NCI-H460 (cell line): Measurements from ENCODE around the gene KCNAB1. TPM values are rescaled to one million over a fixed set of nuclear protein-coding genes. Genes with fewer than 3 reads are reported as not detected.
"Not testable (repeated sequence)": the region's sequence is repeated elsewhere in the genome, so short reads cannot be mapped to it uniquely, and the experiment has no call there.

ENCODE experiments used
- DNase-seq: peaks from one replicate; pipeline ENCODE4 v3.0.0-alpha.2; 2016; ENCODE audit warnings: low read depth; ENCODE audit errors: extremely low read depth
- total RNA-seq: library from RNA; depleted of rRNA; stranded (reverse); fragments of >200 nt; shearing (Covaris generic); gene quantifications from 2 replicates; pipeline ENCODE4 v1.2.3, GENCODE V29; 2014

KCNAB1 gene
- total RNA-seq, 1 experiment from 2014 or later = not detected

- DNase-seq = no peak
These were observed 95.4 kb downstream of the KCNAB1 start for GRCh38 chr3:156215751-156216150.

GRCh38 chr3:156216216-156216615 is 95.8 kb downstream of the KCNAB1 start:
- no peak for DNase-seq

DNA sequence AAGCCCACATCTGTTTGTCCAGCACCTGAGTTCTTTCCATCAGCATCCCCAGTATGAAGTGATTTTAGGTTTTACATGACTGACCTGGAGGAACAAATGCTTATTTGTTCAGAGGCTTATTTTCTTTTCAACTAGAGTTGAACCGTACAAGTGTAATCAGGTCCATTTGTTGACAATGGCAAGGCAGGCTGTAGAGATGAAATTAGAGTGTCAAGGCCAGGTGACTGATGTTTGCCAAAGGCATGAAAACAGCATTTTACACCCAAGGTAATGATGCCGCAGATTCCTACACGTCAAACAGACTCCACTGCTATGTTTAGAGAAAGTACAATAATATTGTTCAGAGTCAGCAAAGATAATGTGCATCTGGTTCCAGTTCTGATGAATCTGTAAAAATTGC is 96.5 kb downstream of the KCNAB1 start:
- no peak for DNase-seq

DNA sequence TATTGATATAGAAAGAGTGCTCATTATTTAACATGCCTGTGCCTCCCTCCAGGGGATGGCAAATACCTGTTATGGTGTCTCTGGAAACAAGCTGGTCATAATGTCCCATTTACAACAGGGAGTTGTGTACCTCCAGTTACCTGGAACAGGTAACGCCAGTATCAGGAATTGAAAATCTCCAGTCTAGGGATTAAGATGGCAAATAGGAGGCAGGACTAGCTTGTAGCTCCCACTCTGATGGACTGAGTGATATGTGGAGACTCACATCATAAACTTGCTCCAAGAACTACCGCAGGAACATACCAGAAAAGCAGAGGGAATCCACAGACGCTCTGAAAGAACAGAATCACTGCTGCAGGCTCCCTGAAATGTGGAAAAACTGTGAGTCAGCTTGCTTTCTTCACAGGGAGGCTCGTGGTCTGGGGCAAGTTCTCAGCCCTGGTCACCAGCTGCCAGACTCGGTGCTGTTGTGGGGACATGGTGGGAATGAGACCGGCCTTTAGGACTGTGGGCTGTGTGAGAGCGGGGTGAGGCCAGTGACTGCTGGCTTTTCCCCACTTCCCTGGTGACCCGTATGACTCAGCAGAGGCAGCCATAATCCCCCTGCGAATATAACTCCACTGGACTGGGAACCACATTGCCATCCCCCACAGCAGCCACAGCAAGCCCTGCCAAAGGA is 97.4 kb downstream of the KCNAB1 start:
- no peak for DNase-seq

DNA sequence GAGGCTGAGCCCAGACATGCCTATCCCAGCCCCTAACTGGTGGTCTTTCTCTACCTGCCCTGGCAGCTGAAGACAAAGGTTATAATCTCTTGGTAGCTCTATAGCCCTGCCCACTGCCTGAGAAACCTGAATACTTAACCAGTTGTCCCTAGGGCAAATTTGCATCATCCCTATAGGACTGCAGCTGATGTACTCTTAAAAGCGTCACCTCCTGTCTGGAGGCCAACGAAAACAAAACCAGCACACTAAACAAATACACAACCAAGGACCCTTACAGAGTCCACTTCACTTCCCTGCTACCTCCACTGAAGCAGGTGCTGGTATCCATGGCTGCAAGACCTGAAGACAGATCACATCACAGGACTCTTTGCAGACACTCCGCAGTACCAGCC is 98.0 kb downstream of the KCNAB1 start:
- no peak for DNase-seq

- DNase-seq = not testable (repeated sequence)
These were observed 102.0 kb downstream of the KCNAB1 start for GRCh38 chr3:156222381-156222780.

DNA sequence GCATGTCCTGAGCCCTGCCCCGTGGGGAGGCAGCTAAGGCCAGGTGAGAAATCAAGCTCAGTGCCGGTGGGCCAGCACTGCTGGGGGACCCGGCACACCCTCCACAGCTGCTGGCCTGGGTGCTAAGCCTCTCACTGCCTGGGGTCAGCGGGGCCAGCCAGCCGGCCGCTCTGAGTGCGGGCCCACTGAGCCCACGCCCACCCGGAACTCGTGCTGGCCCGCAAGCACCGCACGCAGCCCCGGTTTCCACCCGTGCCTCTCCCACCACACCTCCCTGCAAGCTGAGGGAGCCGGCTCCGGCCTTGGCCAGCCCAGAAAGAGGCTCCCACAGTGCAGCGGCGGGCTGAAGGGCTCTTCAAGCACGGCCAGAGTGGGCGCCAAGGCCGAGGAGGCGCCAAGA is 103.7 kb downstream of the KCNAB1 start:
- not testable (repeated sequence) for DNase-seq

- DNase-seq = no peak
These were observed 106.5 kb downstream of the KCNAB1 start for GRCh38 chr3:156226676-156227420.

DNA sequence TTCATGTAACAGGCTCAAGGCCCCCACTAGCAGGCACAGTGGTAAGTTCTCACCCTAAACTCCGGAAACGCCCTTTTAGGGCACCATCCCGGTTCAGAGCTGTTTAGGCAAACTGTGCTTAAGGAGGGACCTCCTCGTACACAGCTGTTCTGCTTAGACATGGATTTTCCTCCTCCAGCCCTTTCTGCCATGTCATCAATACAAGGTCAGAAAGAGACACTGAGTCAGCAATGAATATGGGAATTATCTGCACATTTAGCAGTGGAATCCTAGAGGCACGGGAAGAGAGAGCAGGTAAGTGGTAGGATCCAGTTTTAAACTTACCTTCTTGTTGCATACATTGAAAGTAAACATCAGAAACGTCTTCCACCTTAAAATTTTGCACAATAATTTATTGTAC is 107.3 kb downstream of the KCNAB1 start:
- DNase-seq = no peak

DNA sequence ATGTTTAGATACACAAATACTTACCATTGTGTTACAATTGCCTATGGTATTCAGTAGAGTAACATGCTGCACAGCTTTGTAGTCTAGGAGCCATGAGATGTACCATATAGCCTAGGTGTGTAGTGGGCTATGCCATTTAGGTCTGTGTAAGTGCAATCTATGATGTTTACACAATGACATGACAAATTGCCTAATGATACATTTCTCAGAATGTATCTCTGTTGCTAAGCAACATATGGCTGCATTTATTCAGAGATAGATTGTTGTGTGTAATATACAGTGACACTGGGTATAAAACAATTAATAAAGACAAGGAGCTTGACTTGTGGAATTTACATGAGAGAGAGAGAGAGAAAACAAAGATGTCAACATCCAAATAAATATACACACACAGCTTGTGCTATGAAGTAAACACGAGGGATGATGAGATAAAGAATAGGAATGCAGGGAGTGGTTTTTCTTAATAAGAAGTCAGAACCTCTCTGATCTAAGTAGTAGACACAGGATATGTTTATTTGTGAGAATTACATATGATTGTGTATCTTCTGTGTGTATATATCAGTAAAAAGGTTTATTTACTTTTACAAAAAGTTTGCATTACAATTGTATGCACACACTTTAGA is 110.0 kb downstream of the KCNAB1 start:
- no peak for DNase-seq

DNA sequence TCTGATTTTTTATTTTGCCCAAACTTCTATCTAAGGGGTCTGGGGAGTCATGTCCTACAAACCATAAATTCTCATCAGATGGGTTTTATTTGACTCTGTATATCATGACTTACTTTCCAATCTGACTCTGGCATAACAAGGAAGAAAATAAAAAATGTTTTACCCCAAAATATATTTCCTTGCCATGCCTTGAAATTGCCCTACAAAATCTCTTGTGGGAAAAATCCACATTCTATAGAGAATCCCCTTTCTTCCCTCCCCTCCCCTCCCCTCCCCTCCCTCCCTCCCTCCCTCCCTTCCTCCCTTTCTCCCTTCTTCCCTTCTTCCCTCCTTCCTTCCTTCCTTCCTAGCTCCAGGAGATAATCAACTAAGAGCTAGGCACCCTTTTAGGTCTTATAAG is 110.8 kb downstream of the KCNAB1 start:
- not testable (repeated sequence) for DNase-seq

DNA sequence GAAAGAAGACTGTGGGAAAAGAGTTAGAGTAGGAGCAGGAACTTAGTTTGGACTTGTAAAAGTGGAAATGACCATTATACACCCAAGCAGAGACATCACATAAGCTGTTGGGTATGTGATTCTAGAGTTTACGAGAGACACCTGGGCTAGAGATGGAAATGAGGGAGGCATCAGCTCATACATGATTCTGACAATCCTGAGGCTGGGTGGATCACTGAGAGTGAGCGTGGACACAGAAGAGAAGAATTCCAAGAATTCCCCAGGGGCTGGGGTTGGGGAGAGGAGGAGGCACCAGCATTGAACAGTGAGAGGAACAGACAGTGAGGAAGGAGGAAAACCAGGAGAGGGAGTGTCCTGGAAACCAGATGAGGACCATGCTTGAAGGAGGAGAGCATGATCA is 113.5 kb downstream of the KCNAB1 start:
- DNase-seq = no peak

- no peak for DNase-seq
These were observed 116.3 kb downstream of the KCNAB1 start for GRCh38 chr3:156236556-156237260.

- DNase-seq = no peak
These were observed 120.3 kb downstream of the KCNAB1 start for GRCh38 chr3:156240642-156241041.

- no peak for DNase-seq
These were observed 126.8 kb downstream of the KCNAB1 start for GRCh38 chr3:156246961-156247725.

DNA sequence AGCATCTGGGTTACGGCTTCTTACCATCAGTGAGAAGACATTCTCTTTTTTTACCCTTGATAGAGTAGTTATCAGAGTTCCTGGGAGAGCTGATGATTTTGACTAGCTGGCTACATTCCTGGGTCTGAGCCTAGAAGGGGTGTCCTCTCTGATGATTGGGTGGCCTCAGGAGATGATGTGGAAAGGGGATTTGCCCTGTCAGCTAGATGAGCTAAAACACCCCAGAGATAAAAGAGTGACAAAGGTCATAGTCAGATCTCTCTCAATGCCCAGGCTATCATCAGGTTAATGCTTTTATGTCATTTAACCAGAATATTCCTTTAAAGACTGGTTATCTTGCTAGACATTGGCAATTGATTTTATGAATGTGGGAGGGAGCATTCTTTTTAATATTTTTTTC is 130.2 kb downstream of the KCNAB1 start:
- DNase-seq = no peak

DNA sequence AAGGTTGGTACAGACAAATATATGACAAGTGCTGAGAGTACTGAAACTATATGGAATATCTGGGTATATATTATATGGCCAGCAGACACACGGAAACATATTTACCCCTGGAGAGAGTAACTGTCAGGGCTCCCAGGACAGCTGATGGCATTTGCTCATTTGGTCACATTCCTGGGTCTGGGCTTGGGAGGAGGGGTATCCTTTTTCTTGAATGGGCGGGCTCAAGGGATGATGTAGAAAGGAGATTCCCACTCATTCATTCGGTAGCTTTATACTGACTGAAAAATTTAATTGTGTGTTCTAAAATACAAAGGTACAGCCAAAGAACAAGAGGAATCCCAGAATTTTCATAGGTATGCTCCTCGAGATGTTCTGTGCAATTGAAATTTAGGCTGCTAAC is 131.0 kb downstream of the KCNAB1 start:
- no peak for DNase-seq

DNA sequence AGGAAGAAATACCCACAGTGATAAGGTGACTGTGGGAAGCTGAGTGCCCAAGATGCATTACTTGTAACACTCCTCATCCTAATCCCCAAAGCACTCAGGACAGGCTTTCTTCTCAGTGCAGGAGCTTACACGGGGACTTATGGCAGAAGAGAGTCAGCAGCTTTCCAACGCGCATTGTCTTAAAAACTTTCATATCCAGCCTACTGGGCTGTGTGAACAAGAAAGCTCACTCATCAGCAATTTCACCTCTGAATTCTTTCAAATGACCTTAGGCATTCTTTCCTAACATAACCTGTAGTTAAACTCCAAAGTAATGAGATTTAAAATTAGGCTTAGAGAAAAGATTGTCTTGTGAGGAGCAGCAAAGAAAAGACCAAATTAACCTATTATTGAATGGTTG is 132.3 kb downstream of the KCNAB1 start:
- DNase-seq = no peak

DNA sequence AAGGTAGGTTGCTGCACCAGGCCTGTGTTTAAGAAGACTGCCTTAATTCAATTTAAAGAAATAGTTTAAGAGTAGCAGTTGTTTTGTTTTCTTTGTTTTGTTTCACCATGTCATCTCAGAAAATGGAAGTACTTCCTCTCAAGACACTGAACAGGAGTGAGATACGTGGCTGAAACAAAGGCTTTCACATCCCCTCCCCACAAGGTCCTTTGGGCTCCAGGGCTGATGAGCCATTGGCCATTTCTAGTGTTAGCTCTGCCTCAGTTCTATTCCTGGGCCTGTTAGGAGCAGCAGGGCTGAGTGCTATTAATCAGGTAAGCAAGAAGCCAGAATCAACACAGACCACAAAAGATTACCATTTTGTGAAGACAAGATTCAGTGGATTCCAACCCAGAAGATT is 132.8 kb downstream of the KCNAB1 start:
- no peak for DNase-seq

- DNase-seq = no peak
These were observed 135.9 kb downstream of the KCNAB1 start for GRCh38 chr3:156256256-156256655.

DNA sequence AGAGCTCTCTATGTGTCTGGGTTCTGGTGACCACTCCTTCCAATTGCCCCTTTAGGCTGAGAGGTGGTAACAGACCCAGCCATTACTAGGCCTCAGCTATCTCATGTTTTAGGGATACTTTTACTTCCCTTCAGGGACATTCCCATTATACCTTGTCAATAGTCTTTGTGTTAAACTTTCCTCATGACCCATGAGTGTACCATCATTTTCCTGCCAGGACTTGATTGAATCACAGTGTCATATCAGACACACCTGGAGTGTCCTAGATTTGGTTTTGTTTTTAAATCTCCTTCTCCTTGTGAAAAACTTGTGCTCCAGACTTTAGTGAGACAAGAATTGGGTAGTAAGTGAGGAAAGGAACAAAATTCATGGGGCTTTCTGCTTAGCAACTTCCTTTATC is 136.6 kb downstream of the KCNAB1 start:
- no peak for DNase-seq
